ENCODE results near the gene NUP210L. TPM values are rescaled to one million over a fixed set of nuclear protein-coding genes. Genes with fewer than 3 reads are reported as not detected.

NUP210L gene
- total RNA-seq, 1 donor from 2014 or later: 0.05 TPM

GRCh38 chr1:153970346-153970745, 184.5 kb downstream of the NUP210L start:
- TF ChIP-seq CTCF (IDR thresholded peaks at IDR 0.05; ENCODE audit: unreplicated experiment): no peak
- Mint-ChIP-seq H3K27me3 (no peaks in the 10 kb centered on the region), H3K36me3 (ENCODE audit: insufficient read depth) (peaks cover 3% of the 10 kb centered on the region), H3K4me1 (ENCODE audit: low read depth) (peaks cover 23% of the 10 kb centered on the region), H3K4me3 (ENCODE audit: low read depth) (no peak overlapping the region), H3K9me3 (ENCODE audit: low read depth) (no peaks in the 10 kb centered on the region), H3K27ac (no peak overlapping the region)
- no peak for DNase-seq (ENCODE audit: low spot score, unreplicated experiment)

GRCh38 chr1:153968972-153969371, 185.9 kb downstream of the NUP210L start:
- no peak for TF ChIP-seq CTCF (IDR thresholded peaks at IDR 0.05; ENCODE audit: unreplicated experiment)
- Mint-ChIP-seq H3K36me3 (ENCODE audit: insufficient read depth) (peaks cover 2% of the 10 kb centered on the region), H3K27me3 (no peaks in the 10 kb centered on the region), H3K4me3 (ENCODE audit: low read depth) (peak overlapping the region; percentile 78), H3K4me1 (ENCODE audit: low read depth) (peaks cover 27% of the 10 kb centered on the region), H3K9me3 (ENCODE audit: low read depth) (no peaks in the 10 kb centered on the region), H3K27ac (peak overlapping the region; percentile 96)
- DNase-seq (ENCODE audit: low spot score, unreplicated experiment): no peak

- H3K27ac Mint-ChIP-seq: peak overlapping the region; percentile 96
- H3K9me3 Mint-ChIP-seq (ENCODE audit: low read depth): no peaks in the 10 kb centered on the region
- peaks cover 31% of the 10 kb centered on the region for H3K4me1 Mint-ChIP-seq (ENCODE audit: low read depth)
- no peaks in the 10 kb centered on the region for H3K27me3 Mint-ChIP-seq
- peak overlapping the region; percentile 78 for H3K4me3 Mint-ChIP-seq (ENCODE audit: low read depth)
- peaks cover under 1% of the 10 kb centered on the region for H3K36me3 Mint-ChIP-seq (ENCODE audit: insufficient read depth)
- DNase-seq (ENCODE audit: low spot score, unreplicated experiment): no peak
- no peak for TF ChIP-seq CTCF (IDR thresholded peaks at IDR 0.05; ENCODE audit: unreplicated experiment)
These were observed 186.5 kb downstream of the NUP210L start for GRCh38 chr1:153968408-153968807.

- H3K27ac Mint-ChIP-seq: peak overlapping the region; percentile 96
- no peaks in the 10 kb centered on the region for H3K27me3 Mint-ChIP-seq
- H3K36me3 Mint-ChIP-seq (ENCODE audit: insufficient read depth): no peaks in the 10 kb centered on the region
- no peaks in the 10 kb centered on the region for H3K9me3 Mint-ChIP-seq (ENCODE audit: low read depth)
- TF ChIP-seq CTCF (IDR thresholded peaks at IDR 0.05; ENCODE audit: unreplicated experiment): no peak
- peak overlapping the region; percentile 78 for H3K4me3 Mint-ChIP-seq (ENCODE audit: low read depth)
- H3K4me1 Mint-ChIP-seq (ENCODE audit: low read depth): peaks cover 31% of the 10 kb centered on the region
- DNase-seq (ENCODE audit: low spot score, unreplicated experiment): no peak
These were observed 186.9 kb downstream of the NUP210L start for GRCh38 chr1:153968000-153968363.

GRCh38 chr1:153967107-153967999, 187.5 kb downstream of the NUP210L start, which contains the start of gene CREB3L4:
Gene CREB3L4, plus strand, starts transcription at chr1:153967902. Its CDS starts 624 bp downstream, at chr1:153968526.
- H3K27me3 Mint-ChIP-seq: no peaks in the 10 kb centered on the region
- peak within 1 kb of the TSS; percentile 96 for H3K27ac Mint-ChIP-seq
- H3K9me3 Mint-ChIP-seq (ENCODE audit: low read depth): no peaks in the 10 kb centered on the region
- H3K4me1 Mint-ChIP-seq (ENCODE audit: low read depth): peaks cover 35% of the 10 kb centered on the region
- TF ChIP-seq CTCF (IDR thresholded peaks at IDR 0.05; ENCODE audit: unreplicated experiment): peak; percentile 49
- peak within 1 kb of the TSS; percentile 78 for H3K4me3 Mint-ChIP-seq (ENCODE audit: low read depth)
- no peaks in the 10 kb centered on the region for H3K36me3 Mint-ChIP-seq (ENCODE audit: insufficient read depth)
- peak; percentile 86 for DNase-seq (ENCODE audit: low spot score, unreplicated experiment)
